Gastroesophageal sphincter (tissue), 3 donors: ENCODE data around the gene SPEN.

Experiments used
- POLR2A ChIP-seq, 2 donors: fragments of 450-650 bp; IDR thresholded peaks; one replicate each; pipeline ENCODE4 v1.6.1; 2017; ENCODE audit warnings: antibody characterized with exemption in 2 of 2, mild to moderate bottlenecking in 2 of 2, moderate library complexity in 1 of 2
- POLR2AphosphoS5 ChIP-seq: sonication (generic); formaldehyde crosslinking; IDR thresholded peaks from one replicate; pipeline ENCODE4 v1.6.1; 2017; ENCODE audit warnings: antibody characterized with exemption
- TF ChIP-seq, protein P1 (sequence below), 4 experiments: fragments of 200-600 bp in 2 of 4; fragments of 450-650 bp in 2 of 4; sonication (generic) in 1 of 4; IDR thresholded peaks; one replicate each; pipeline ENCODE4 v1.5.1; 2017 to 2019; ENCODE audit warnings: antibody characterized with exemption in 4 of 4, mild to moderate bottlenecking in 2 of 4, moderate library complexity in 2 of 4

DNA sequence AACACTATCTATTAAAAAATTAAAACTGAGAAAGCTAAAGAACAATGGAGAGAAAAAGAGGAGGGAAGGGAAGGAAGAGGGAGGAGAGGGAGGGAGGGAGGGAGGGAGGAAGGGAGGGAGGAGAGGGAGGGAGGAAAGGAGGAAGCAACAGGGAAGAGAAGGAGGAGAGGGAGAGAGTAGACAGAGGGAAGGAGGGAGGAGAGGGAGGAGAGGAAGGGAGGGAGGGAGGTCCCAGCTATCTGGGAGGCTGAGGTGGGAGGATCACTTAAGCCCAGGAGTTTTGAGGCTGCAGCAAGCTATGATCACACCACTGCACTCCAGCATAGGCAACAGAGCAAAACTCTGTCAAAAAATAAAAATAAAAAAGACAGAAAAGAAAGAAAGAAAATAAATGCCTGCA lies 111.9 kb downstream of the SPEN start:
- TF ChIP-seq, protein P1, sequence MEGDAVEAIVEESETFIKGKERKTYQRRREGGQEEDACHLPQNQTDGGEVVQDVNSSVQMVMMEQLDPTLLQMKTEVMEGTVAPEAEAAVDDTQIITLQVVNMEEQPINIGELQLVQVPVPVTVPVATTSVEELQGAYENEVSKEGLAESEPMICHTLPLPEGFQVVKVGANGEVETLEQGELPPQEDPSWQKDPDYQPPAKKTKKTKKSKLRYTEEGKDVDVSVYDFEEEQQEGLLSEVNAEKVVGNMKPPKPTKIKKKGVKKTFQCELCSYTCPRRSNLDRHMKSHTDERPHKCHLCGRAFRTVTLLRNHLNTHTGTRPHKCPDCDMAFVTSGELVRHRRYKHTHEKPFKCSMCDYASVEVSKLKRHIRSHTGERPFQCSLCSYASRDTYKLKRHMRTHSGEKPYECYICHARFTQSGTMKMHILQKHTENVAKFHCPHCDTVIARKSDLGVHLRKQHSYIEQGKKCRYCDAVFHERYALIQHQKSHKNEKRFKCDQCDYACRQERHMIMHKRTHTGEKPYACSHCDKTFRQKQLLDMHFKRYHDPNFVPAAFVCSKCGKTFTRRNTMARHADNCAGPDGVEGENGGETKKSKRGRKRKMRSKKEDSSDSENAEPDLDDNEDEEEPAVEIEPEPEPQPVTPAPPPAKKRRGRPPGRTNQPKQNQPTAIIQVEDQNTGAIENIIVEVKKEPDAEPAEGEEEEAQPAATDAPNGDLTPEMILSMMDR (IDR thresholded peaks at IDR 0.05), result no peak
- TF ChIP-seq POLR2AphosphoS5, result no peak
- no peak for TF ChIP-seq POLR2A (IDR thresholded peaks at IDR 0.05)
